ENCODE data around the gene CELF2. TPM values are rescaled to one million over a fixed set of nuclear protein-coding genes. Genes with fewer than 3 reads are reported as not detected.

Gene CELF2
- total and polyA plus RNA-seq, 9 of the 15 experiments (the other 6 are each of a cell fraction or from before 2014, with no cell fraction given): 4.0 to 20.3 (median 11.1) TPM

- TF ChIP-seq, protein P1, sequence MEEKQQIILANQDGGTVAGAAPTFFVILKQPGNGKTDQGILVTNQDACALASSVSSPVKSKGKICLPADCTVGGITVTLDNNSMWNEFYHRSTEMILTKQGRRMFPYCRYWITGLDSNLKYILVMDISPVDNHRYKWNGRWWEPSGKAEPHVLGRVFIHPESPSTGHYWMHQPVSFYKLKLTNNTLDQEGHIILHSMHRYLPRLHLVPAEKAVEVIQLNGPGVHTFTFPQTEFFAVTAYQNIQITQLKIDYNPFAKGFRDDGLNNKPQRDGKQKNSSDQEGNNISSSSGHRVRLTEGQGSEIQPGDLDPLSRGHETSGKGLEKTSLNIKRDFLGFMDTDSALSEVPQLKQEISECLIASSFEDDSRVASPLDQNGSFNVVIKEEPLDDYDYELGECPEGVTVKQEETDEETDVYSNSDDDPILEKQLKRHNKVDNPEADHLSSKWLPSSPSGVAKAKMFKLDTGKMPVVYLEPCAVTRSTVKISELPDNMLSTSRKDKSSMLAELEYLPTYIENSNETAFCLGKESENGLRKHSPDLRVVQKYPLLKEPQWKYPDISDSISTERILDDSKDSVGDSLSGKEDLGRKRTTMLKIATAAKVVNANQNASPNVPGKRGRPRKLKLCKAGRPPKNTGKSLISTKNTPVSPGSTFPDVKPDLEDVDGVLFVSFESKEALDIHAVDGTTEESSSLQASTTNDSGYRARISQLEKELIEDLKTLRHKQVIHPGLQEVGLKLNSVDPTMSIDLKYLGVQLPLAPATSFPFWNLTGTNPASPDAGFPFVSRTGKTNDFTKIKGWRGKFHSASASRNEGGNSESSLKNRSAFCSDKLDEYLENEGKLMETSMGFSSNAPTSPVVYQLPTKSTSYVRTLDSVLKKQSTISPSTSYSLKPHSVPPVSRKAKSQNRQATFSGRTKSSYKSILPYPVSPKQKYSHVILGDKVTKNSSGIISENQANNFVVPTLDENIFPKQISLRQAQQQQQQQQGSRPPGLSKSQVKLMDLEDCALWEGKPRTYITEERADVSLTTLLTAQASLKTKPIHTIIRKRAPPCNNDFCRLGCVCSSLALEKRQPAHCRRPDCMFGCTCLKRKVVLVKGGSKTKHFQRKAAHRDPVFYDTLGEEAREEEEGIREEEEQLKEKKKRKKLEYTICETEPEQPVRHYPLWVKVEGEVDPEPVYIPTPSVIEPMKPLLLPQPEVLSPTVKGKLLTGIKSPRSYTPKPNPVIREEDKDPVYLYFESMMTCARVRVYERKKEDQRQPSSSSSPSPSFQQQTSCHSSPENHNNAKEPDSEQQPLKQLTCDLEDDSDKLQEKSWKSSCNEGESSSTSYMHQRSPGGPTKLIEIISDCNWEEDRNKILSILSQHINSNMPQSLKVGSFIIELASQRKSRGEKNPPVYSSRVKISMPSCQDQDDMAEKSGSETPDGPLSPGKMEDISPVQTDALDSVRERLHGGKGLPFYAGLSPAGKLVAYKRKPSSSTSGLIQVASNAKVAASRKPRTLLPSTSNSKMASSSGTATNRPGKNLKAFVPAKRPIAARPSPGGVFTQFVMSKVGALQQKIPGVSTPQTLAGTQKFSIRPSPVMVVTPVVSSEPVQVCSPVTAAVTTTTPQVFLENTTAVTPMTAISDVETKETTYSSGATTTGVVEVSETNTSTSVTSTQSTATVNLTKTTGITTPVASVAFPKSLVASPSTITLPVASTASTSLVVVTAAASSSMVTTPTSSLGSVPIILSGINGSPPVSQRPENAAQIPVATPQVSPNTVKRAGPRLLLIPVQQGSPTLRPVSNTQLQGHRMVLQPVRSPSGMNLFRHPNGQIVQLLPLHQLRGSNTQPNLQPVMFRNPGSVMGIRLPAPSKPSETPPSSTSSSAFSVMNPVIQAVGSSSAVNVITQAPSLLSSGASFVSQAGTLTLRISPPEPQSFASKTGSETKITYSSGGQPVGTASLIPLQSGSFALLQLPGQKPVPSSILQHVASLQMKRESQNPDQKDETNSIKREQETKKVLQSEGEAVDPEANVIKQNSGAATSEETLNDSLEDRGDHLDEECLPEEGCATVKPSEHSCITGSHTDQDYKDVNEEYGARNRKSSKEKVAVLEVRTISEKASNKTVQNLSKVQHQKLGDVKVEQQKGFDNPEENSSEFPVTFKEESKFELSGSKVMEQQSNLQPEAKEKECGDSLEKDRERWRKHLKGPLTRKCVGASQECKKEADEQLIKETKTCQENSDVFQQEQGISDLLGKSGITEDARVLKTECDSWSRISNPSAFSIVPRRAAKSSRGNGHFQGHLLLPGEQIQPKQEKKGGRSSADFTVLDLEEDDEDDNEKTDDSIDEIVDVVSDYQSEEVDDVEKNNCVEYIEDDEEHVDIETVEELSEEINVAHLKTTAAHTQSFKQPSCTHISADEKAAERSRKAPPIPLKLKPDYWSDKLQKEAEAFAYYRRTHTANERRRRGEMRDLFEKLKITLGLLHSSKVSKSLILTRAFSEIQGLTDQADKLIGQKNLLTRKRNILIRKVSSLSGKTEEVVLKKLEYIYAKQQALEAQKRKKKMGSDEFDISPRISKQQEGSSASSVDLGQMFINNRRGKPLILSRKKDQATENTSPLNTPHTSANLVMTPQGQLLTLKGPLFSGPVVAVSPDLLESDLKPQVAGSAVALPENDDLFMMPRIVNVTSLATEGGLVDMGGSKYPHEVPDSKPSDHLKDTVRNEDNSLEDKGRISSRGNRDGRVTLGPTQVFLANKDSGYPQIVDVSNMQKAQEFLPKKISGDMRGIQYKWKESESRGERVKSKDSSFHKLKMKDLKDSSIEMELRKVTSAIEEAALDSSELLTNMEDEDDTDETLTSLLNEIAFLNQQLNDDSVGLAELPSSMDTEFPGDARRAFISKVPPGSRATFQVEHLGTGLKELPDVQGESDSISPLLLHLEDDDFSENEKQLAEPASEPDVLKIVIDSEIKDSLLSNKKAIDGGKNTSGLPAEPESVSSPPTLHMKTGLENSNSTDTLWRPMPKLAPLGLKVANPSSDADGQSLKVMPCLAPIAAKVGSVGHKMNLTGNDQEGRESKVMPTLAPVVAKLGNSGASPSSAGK (IDR thresholded peaks at IDR 0.05): peak; percentile 31; the same call in 1 of the 2 replicates
- TF ChIP-seq RFX1 (IDR thresholded peaks at IDR 0.05): peak; percentile 36; the same call in 1 of the 2 replicates
- TF ChIP-seq ZNF586 (CRISPR knock-in tag; conservative IDR thresholded peaks at IDR 0.05): no peak
- TF ChIP-seq, protein P2, sequence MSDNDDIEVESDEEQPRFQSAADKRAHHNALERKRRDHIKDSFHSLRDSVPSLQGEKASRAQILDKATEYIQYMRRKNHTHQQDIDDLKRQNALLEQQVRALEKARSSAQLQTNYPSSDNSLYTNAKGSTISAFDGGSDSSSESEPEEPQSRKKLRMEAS (CRISPR knock-in tag; IDR thresholded peaks at IDR 0.05): peak; percentile 41; the same call in 1 of the 2 replicates
Observed at GRCh38 chr10:11225935-11226334, 208.3 kb downstream of the CELF2 start (continued).

All from K562 (cell line).